Measurements from ENCODE around the gene HSD17B1. TPM values are rescaled to one million over a fixed set of nuclear protein-coding genes. Genes with fewer than 3 reads are reported as not detected.
A peak's percentile ranks its signal among the peaks of the same experiment; 100 is the strongest.

The HSD17B1 gene
- total and polyA plus RNA-seq, 2 of the 13 experiments (the other 11 are each of a cell fraction or from before 2014, with no cell fraction given): 0.54 to 0.93 TPM

GRCh38 chr17:42561897-42562387, 9.2 kb downstream of the HSD17B1 start, which contains the start of gene COASY (continued):
- TF ChIP-seq ZBED4 (CRISPR knock-in tag; IDR thresholded peaks at IDR 0.05; ENCODE audit: borderline replicate concordance) (no peak; the same call in 1 of the 2 replicates), MYC (CRISPR knock-in tag; IDR thresholded peaks at IDR 0.05; ENCODE audit: borderline replicate concordance) (peak; percentile 70), TEAD2 (CRISPR knock-in tag; IDR thresholded peaks at IDR 0.05) (no peak), HNRNPH1 (optimal IDR thresholded peaks at IDR 0.05; ENCODE audit: low read depth, low read length) (no peak), PAWR (CRISPR knock-in tag; IDR thresholded peaks at IDR 0.05; ENCODE audit: borderline replicate concordance) (no peak), MTA3 (CRISPR knock-in tag; IDR thresholded peaks at IDR 0.05) (no peak), DRAP1 (CRISPR knock-in tag; IDR thresholded peaks at IDR 0.05) (peak; percentile 76), ZNF44 (CRISPR knock-in tag; IDR thresholded peaks at IDR 0.05) (no peak; the same call in 1 of the 2 replicates), ZNF672 (CRISPR knock-in tag; IDR thresholded peaks at IDR 0.05) (no peak), CBX1 (IDR thresholded peaks at IDR 0.05; ENCODE audit: low read depth) (peak; percentile 41), NR2C2 (CRISPR knock-in tag; IDR thresholded peaks at IDR 0.05; ENCODE audit: borderline replicate concordance) (peak; percentile 100), KAT8 (CRISPR knock-in tag; IDR thresholded peaks at IDR 0.05) (peak; percentile 99), MED8 (CRISPR knock-in tag; IDR thresholded peaks at IDR 0.05; ENCODE audit: insufficient replicate concordance) (no peak), FOXA3 (CRISPR knock-in tag; IDR thresholded peaks at IDR 0.05) (peak; percentile 81), POGZ (CRISPR knock-in tag; IDR thresholded peaks at IDR 0.05) (peak; percentile 81), ZC3H4 (CRISPR knock-in tag; IDR thresholded peaks at IDR 0.05; ENCODE audit: borderline replicate concordance) (no peak), ZSCAN9 (CRISPR knock-in tag; IDR thresholded peaks at IDR 0.05; ENCODE audit: borderline replicate concordance) (peak; percentile 60; the same call in 1 of the 2 replicates), ZMAT3 (CRISPR knock-in tag; conservative IDR thresholded peaks at IDR 0.05) (peak; percentile 83; the same call in 1 of the 2 replicates), TCF7L2 (IDR thresholded peaks at IDR 0.05; ENCODE audit: low read depth, low read length) (no peak), AGO1 (IDR thresholded peaks at IDR 0.05; ENCODE audit: low read depth, low read length, poor library complexity, severe bottlenecking) (no peak), TRIM24 (CRISPR knock-in tag; IDR thresholded peaks at IDR 0.05) (no peak), NFE2L1 (CRISPR knock-in tag; IDR thresholded peaks at IDR 0.05; ENCODE audit: borderline replicate concordance) (no peak), ZNF839 (CRISPR knock-in tag; IDR thresholded peaks at IDR 0.05; ENCODE audit: borderline replicate concordance) (no peak), ZMAT5 (CRISPR knock-in tag; IDR thresholded peaks at IDR 0.05; ENCODE audit: borderline replicate concordance, low read depth) (no peak), ZNF276 (CRISPR knock-in tag; IDR thresholded peaks at IDR 0.05; ENCODE audit: low read depth) (no peak; the same call in none of the 2 replicates), ZNF766 (CRISPR knock-in tag; IDR thresholded peaks at IDR 0.05; ENCODE audit: borderline replicate concordance) (0 out of 2 replicates have a peak, but pooled peaks have one; percentile 76)
